ENCODE measurements around the gene TXNIP. TPM values are rescaled to one million over a fixed set of nuclear protein-coding genes. Genes with fewer than 3 reads are reported as not detected.

Gene TXNIP
- total RNA-seq, 1 experiment from 2014 or later: 27.3 TPM

DNA sequence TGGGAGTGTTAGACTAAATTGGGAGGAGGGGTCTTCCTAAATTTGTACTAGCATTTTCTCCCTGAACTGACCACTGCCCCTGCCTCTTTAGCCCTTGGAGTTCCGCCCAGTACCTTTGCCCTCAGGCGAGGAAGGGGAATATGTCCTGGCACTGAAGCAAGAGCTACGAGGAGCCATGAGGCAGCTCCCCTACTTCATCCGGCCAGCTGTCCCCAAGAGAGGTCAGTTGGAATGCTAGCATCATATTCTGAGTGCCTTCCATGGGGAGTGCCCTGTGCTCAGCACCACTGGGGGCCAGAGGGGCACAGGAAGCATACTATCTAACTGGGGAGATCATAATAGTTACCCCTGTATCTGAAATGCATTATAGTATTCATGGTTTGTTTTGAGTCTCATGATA, 21.2 kb downstream of the TXNIP start:
- no peak for TF ChIP-seq EZH2 (IDR thresholded peaks at IDR 0.05; ENCODE audit: borderline replicate concordance, low read depth, low read length, poor library complexity, severe bottlenecking)
- TF ChIP-seq, protein P1, sequence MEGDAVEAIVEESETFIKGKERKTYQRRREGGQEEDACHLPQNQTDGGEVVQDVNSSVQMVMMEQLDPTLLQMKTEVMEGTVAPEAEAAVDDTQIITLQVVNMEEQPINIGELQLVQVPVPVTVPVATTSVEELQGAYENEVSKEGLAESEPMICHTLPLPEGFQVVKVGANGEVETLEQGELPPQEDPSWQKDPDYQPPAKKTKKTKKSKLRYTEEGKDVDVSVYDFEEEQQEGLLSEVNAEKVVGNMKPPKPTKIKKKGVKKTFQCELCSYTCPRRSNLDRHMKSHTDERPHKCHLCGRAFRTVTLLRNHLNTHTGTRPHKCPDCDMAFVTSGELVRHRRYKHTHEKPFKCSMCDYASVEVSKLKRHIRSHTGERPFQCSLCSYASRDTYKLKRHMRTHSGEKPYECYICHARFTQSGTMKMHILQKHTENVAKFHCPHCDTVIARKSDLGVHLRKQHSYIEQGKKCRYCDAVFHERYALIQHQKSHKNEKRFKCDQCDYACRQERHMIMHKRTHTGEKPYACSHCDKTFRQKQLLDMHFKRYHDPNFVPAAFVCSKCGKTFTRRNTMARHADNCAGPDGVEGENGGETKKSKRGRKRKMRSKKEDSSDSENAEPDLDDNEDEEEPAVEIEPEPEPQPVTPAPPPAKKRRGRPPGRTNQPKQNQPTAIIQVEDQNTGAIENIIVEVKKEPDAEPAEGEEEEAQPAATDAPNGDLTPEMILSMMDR (conservative IDR thresholded peaks at IDR 0.05; ENCODE audit: low read depth, low read length): no peak
- no peaks in the 10 kb centered on the region for H3K9me3 ChIP-seq (ENCODE audit: low read depth, low read length, poor library complexity, severe bottlenecking)
- no peak overlapping the region for H3K4me3 ChIP-seq (ENCODE audit: low read depth, low read length, poor library complexity, severe bottlenecking)
- H3K27me3 ChIP-seq (replicated peaks; ENCODE audit: insufficient read depth, low read depth, low read length, poor library complexity): no peaks in the 10 kb centered on the region
- DNase-seq (ENCODE audit: low spot score): no peak
- H3K27ac ChIP-seq (ENCODE audit: low read depth, low read length, poor library complexity, severe bottlenecking): no peak overlapping the region
- BruUV-seq (replicated peaks): no TSS peak
- H3K4me1 ChIP-seq (ENCODE audit: insufficient read depth, low read length, poor library complexity, severe bottlenecking): peaks cover 24% of the 10 kb centered on the region
- intact Hi-C loops (cut with micrococcal nuclease; ENCODE audit: unreplicated experiment): loop anchor here (5.0 kb wide), 1 partner anchor 128 kb away; the partner anchor contains the start of gene NUDT17
- no peaks in the 10 kb centered on the region for H3K36me3 ChIP-seq (ENCODE audit: insufficient read depth, low read length, poor library complexity, severe bottlenecking)
- ChIA-PET CTCF (no interaction called here), POLR2A (ENCODE audit: low non-redundant PET) (no interaction called here)

DNA sequence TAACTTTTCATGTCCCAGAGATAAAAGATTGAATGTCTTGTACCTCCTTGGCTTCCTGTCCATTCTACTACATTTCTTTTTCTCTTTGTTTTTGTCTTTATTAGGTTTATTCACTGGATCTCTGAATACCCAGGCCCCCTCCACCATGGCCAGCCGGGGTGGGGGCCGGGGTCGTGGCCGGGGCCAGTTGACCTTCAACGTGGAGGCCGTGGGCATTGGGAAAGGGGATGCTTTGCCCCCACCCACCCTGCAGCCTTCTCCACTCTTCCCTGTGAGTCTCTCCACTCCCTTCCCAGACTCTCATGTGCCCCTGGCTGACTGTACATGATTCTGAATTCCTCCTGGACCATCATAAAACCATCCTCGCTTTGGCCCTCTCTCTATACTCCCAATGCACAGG, 21.7 kb downstream of the TXNIP start:
- ChIA-PET POLR2A (ENCODE audit: low non-redundant PET) (no interaction called here), CTCF (no interaction called here)
- DNase-seq (ENCODE audit: low spot score): no peak

DNA sequence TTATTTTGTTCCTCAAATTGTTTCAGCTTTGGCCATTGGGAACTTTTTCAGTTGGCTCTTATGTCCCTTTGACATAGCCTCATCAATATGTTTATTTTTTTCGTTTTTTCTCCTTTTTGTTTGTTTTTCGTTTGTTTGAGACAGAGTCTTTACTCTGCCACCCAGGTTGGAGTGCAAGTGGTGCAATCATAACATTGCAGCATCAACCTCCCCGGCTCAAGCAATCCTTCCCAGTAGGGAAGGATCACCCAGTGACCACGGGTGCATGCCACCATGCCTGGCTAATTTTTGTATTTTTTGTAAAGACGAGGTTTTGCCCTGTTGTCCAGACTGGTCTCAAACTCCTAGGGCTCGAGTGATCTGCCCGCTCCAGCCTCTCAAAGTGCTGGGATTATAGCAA, 23.8 kb downstream of the TXNIP start:
- TF ChIP-seq, protein P1 (conservative IDR thresholded peaks at IDR 0.05; ENCODE audit: low read depth, low read length): no peak
- no peak for TF ChIP-seq EZH2 (IDR thresholded peaks at IDR 0.05; ENCODE audit: borderline replicate concordance, low read depth, low read length, poor library complexity, severe bottlenecking)
- H3K27ac ChIP-seq (ENCODE audit: low read depth, low read length, poor library complexity, severe bottlenecking): no peak overlapping the region
- CTCF ChIA-PET: no interaction called here
- intact Hi-C loops (cut with micrococcal nuclease; ENCODE audit: unreplicated experiment): no loop called here
- H3K36me3 ChIP-seq (ENCODE audit: insufficient read depth, low read length, poor library complexity, severe bottlenecking): no peaks in the 10 kb centered on the region
- DNase-seq (ENCODE audit: low spot score): no peak
- no peak overlapping the region for H3K4me3 ChIP-seq (ENCODE audit: low read depth, low read length, poor library complexity, severe bottlenecking)
- BruUV-seq (replicated peaks): no TSS peak
- no peaks in the 10 kb centered on the region for H3K27me3 ChIP-seq (replicated peaks; ENCODE audit: insufficient read depth, low read depth, low read length, poor library complexity)
- H3K4me1 ChIP-seq (ENCODE audit: insufficient read depth, low read length, poor library complexity, severe bottlenecking): peaks cover 1% of the 10 kb centered on the region
- POLR2A ChIA-PET (ENCODE audit: low non-redundant PET): no interaction called here
- peaks cover 1% of the 10 kb centered on the region for H3K9me3 ChIP-seq (ENCODE audit: low read depth, low read length, poor library complexity, severe bottlenecking)

More for the DNA sequence above, 21.7 kb downstream of the TXNIP start:
- Histone ChIP-seq H3K4me1 (ENCODE audit: insufficient read depth, low read length, poor library complexity, severe bottlenecking) (peaks cover 19% of the 10 kb centered on the region), H3K4me3 (ENCODE audit: low read depth, low read length, poor library complexity, severe bottlenecking) (no peak overlapping the region), H3K27ac (ENCODE audit: low read depth, low read length, poor library complexity, severe bottlenecking) (no peak overlapping the region), H3K36me3 (ENCODE audit: insufficient read depth, low read length, poor library complexity, severe bottlenecking) (no peaks in the 10 kb centered on the region), H3K27me3 (replicated peaks; ENCODE audit: insufficient read depth, low read depth, low read length, poor library complexity) (no peaks in the 10 kb centered on the region), H3K9me3 (ENCODE audit: low read depth, low read length, poor library complexity, severe bottlenecking) (no peaks in the 10 kb centered on the region)
- TF ChIP-seq, protein P1 (conservative IDR thresholded peaks at IDR 0.05; ENCODE audit: low read depth, low read length): no peak
- TF ChIP-seq EZH2 (IDR thresholded peaks at IDR 0.05; ENCODE audit: borderline replicate concordance, low read depth, low read length, poor library complexity, severe bottlenecking): no peak
- intact Hi-C loops (cut with micrococcal nuclease; ENCODE audit: unreplicated experiment): loop anchor here (5.0 kb wide), 1 partner anchor 127 kb away; the partner anchor contains the start of gene NUDT17
- no TSS peak for BruUV-seq (replicated peaks)
